Small intestine (tissue), 7 donors: ENCODE data around the gene ROPN1. TPM values are rescaled to one million over a fixed set of nuclear protein-coding genes. Genes with fewer than 3 reads are reported as not detected.
"Not testable (repeated sequence)": the region's sequence is repeated elsewhere in the genome, so short reads cannot be mapped to it uniquely, and the experiment has no call there.

ENCODE experiments used
- DNase-seq, 2 donors: peaks; one replicate each; pipeline versions ENCODE4 v3.0.0 to v3.0.0-alpha.2; 2013
- FAIRE-seq: peaks from 2 replicates; lab custom pipeline; 2012; peaks lifted over from hg19 to GRCh38; lab: Jason Lieb, UNC
- H3K27ac ChIP-seq, 3 donors: one replicate each; pipeline ENCODE4 v1.5.1; 2013; ENCODE audit warnings: low read length in 2 of 3, mild to moderate bottlenecking in 2 of 3, control low read depth in 1 of 3, inconsistent platforms in 1 of 3, low read depth in 1 of 3, moderate library complexity in 1 of 3
- H3K27me3 ChIP-seq, 3 donors: one replicate each; pipeline ENCODE4 v1.6.1; 2013; ENCODE audit warnings: low read length in 3 of 3, inconsistent platforms in 1 of 3; ENCODE audit not compliant: control insufficient read depth in 3 of 3, insufficient read depth in 3 of 3
- H3K36me3 ChIP-seq, 3 donors: one replicate each; pipeline ENCODE4 v1.6.1; 2013; ENCODE audit warnings: low read length in 3 of 3, inconsistent platforms in 1 of 3, low read depth in 1 of 3, mild to moderate bottlenecking in 1 of 3, moderate library complexity in 1 of 3; ENCODE audit not compliant: control insufficient read depth in 3 of 3, insufficient read depth in 2 of 3
- H3K4me1 ChIP-seq, 3 donors: one replicate each; pipeline ENCODE4 v1.6.1; 2013; ENCODE audit warnings: low read length in 2 of 3, inconsistent platforms in 1 of 3, low read depth in 1 of 3, mild to moderate bottlenecking in 1 of 3, moderate library complexity in 1 of 3; ENCODE audit not compliant: control insufficient read depth in 3 of 3, insufficient read depth in 2 of 3
- H3K4me3 ChIP-seq, 3 donors: one replicate each; pipeline ENCODE4 v1.5.1; 2013; ENCODE audit warnings: low read length in 3 of 3, control low read depth in 1 of 3, inconsistent platforms in 1 of 3, low read depth in 1 of 3, mild to moderate bottlenecking in 1 of 3, moderate library complexity in 1 of 3
- H3K9me3 ChIP-seq, 2 donors: one replicate each; pipeline ENCODE4 v1.6.1; 2013; ENCODE audit warnings: low read depth in 1 of 2, low read length in 1 of 2; ENCODE audit not compliant: control insufficient read depth in 2 of 2, insufficient read depth in 1 of 2
- WGBS, 3 donors: extraction: QIAGEN DNeasy Blood & Tissue Kit; methylation state at CpG; one replicate each; pipeline ENCODE4 v1.1.7; 2013; 5-methylcytosine and 5-hydroxymethylcytosine counted together
- polyA plus RNA-seq, 4 donors: library from polyadenylated mRNA; stranded (reverse) in 3 of 4; unstranded in 1 of 4; fragments of 200-250 nt in 3 of 4; fragments of 120-200 nt in 1 of 4; gene quantifications; one replicate each; pipeline versions ENCODE4 v1.2.1 to v1.2.3, GENCODE V29; 2013
- donor health status: healthy with polysubstance abuse.
- donor health status: control.
- donor health status: control.
- donor health status: Bipolar disorder and iron deficiency.
- donor health status: healthy.

Gene ROPN1
- polyA plus RNA-seq, 4 donors = not detected

DNA sequence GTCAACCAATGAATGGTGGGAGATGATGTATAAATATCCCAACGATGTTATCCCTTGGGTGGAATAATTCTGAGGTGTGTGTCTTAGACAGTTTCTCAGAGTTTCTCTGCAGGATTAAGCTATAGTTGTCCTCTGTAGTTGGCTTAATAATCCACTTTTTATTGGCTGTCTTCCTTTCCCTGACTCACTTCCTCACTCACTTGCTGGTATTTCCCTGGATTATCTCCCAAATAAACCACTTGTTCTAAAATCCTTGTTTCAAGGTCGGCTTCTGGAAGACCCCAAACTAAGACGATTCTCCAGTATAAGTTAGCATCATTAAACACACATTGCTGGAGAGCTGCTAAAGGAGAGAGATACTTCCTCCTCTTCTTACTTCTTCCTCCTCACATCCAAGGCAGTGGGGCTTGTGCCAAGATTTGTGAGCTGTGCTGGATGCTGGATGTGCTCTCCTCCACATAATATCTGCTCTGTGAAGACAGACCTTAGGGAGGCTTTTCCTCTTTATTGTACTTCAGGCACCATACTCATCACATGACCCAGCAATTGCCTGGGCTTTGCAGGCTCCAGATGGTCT is 22.5 kb upstream of the ROPN1 start:
- Histone ChIP-seq H3K9me3 (no peaks in the 10 kb centered on the region), H3K4me3 (no peak overlapping the region), H3K36me3 (no peaks in the 10 kb centered on the region), H3K27me3 (peaks cover 0 to 2% (median 2%) of the 10 kb centered on the region in 3 donors), H3K4me1 (no peaks in the 10 kb centered on the region), H3K27ac (no peak overlapping the region)
- no peak for FAIRE-seq
- 67 to 83% (median 78%) methylated on average over 3 of the region's 3 CpGs for WGBS, 3 donors
- no peak for DNase-seq

DNA sequence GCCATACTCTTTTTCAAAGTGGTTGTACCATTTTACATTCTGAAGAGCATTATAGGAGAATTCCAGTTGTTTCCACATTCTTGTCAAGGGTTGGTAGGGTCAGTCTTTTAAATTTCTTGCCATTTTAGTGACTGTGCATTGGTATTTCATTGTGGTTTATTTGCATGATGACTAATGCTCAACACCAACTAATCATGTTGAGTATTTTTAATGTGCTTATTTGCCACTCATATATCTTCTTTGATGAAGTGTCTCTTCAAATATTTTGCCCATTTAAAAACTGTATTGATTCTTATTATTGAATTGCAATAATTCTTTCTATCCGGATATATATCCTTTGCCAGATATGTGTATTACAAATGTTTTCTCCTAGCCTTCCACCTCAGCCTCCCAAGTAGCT is 16.4 kb upstream of the ROPN1 start:
- not testable (repeated sequence) for H3K4me3 ChIP-seq, DNase-seq, H3K9me3 ChIP-seq, H3K4me1 ChIP-seq, FAIRE-seq, H3K27me3 ChIP-seq, H3K27ac ChIP-seq, H3K36me3 ChIP-seq
- WGBS, 3 donors = 92 to 97% (median 94%) methylated on average over 1 of the region's 1 CpG

DNA sequence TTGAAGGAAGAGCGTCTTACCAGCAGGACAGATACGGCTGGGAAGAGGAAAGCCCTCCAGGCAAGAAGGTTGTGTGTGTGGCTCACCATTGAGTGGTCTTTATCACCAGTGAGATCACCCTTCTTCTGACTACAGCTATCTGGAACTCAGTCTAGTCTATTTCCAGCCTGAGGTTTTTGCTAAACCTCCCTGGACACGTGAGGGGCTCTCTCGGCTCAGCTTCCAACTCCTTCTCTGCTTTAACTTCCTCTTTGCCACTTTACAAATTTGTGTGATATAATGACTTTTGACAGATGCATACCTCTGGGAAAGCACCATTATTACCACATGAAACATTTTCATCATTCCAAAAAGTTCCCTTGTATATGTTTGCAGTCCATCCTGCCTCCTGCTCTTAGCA is 15.3 kb upstream of the ROPN1 start:
- Histone ChIP-seq H3K4me3 (no peak overlapping the region), H3K9me3 (no peaks in the 10 kb centered on the region), H3K27ac (no peak overlapping the region), H3K27me3 (peaks cover 0 to 2% (median 0%) of the 10 kb centered on the region in 3 donors), H3K36me3 (no peaks in the 10 kb centered on the region), H3K4me1 (no peaks in the 10 kb centered on the region)
- 40 to 73% (median 59%) methylated on average over 4 of the region's 4 CpGs for WGBS, 3 donors
- FAIRE-seq = no peak
- DNase-seq = no peak

DNA sequence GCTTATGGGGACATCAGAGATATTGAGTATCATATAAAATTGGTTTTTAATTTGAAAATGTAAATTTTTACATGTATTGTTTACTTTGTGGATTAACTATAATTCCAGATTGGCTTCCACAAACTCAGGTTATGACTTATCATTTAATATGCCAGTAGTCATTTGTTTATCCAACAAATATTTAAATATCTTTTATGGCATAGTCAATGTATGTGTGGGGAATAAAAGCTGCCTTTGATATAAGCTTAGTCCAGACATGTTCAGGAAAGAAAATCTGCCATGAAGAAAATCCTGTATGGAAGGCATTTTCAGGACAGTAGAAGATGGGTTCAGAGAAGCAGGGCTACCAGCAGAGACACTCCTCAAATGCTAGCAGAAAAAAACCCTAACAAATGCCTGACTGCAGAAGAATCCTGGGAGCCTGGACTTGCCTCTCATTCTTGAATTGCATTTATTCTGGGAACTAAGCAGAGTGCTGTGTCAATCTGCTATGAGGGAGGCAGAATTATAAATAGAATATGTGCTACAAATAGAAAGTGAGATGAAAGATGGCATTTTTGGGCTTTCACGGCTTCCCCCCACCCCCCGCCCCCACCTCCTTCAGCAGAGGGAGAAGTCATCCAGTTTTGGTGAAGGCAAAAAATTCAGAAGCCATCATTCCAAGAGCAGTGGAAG is 10.6 kb upstream of the ROPN1 start:
- not testable (repeated sequence) for DNase-seq, H3K4me1 ChIP-seq, H3K9me3 ChIP-seq, FAIRE-seq, H3K4me3 ChIP-seq, H3K27ac ChIP-seq, H3K36me3 ChIP-seq
- WGBS, 3 donors = 61 to 77% (median 68%) methylated on average over 2 of the region's 2 CpGs
- H3K27me3 ChIP-seq = peaks cover 0 to 13% (median 0%) of the 10 kb centered on the region in 3 donors

DNA sequence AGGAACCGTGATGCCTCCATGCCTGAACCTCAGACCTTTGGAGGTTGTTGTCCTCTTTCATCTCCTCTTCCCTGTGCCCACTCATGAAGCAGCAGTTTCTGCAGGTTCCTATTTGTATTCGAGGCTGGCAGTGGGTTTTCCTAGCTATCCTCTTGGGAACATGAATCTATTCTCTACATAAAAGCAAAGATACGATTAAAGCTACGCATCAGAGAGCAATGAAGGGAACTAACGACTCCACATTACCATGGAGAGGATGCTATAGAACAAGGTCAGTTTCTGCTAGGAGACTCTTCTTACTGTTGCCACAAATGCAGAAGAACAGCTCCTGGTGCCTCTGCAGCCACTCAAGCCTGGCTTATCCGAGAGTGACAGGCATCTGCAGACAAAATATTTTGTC is 9.4 kb upstream of the ROPN1 start:
- not testable (repeated sequence) for FAIRE-seq

DNA sequence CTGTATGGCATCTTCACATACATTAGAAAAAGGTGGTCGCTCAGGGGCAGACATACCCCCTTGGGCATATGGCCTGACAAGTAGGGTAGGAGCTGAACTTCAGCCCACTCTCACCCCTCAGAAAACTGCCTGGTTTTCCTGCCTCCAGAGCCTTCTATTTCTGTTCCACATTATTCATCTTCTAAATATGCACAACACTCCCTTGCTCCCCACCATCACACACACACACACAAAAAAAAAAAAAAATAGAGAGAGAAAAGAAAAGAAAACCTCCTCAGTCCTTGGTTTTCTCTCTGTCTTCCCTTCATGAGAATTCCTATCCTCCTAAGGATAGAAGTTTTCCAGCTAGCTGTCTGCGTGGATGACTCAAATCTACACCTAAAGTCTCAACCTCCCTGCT is 5.6 kb upstream of the ROPN1 start:
- DNase-seq (no peak), FAIRE-seq (no peak)
- Histone ChIP-seq H3K36me3 (no peaks in the 10 kb centered on the region), H3K27ac (no peak overlapping the region), H3K9me3 (peaks cover 0 to 8% of the 10 kb centered on the region in 2 donors), H3K4me1 (no peaks in the 10 kb centered on the region), H3K4me3 (no peak overlapping the region), H3K27me3 (peaks cover 0 to 13% (median 6%) of the 10 kb centered on the region in 3 donors)
- WGBS, 3 donors = 85 to 91% (median 87%) methylated on average over 2 of the region's 2 CpGs

More for the DNA sequence above, 9.4 kb upstream of the ROPN1 start:
- H3K4me3 ChIP-seq, DNase-seq, H3K4me1 ChIP-seq, H3K9me3 ChIP-seq, H3K27ac ChIP-seq, H3K36me3 ChIP-seq: not testable (repeated sequence)
- peaks cover 0 to 13% (median 4%) of the 10 kb centered on the region in 3 donors for H3K27me3 ChIP-seq
- 73% methylated on average over 6 of the region's 6 CpGs for WGBS, 3 donors

DNA sequence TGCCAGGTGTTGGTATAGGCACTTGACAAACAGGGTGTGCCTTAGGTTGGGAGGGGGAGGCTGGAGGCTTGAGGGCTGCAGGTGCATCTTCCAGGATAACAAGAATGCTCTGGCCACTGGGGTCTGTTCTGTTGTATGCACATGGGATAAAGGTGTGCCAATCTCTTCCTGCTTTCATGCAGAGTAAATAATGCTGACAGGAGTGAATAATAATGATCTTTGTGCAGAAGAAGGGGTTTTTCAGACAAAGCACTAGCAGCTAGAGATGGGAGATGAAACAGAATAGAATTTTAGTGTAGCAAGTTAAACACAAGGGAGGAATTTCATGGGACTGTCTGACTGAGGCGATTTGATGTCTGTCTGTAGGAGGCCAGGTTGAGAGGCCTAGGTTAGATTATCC is 1.9 kb upstream of the ROPN1 start:
- Histone ChIP-seq H3K27me3 (peaks cover 4 to 18% (median 8%) of the 10 kb centered on the region in 3 donors), H3K4me1 (no peaks in the 10 kb centered on the region), H3K4me3 (no peak overlapping the region), H3K27ac (no peak overlapping the region), H3K36me3 (no peaks in the 10 kb centered on the region), H3K9me3 (peaks cover 0 to 8% of the 10 kb centered on the region in 2 donors)
- no peak for FAIRE-seq
- no peak for DNase-seq
- 72 to 86% (median 78%) methylated on average over 1 of the region's 1 CpG for WGBS, 3 donors

DNA sequence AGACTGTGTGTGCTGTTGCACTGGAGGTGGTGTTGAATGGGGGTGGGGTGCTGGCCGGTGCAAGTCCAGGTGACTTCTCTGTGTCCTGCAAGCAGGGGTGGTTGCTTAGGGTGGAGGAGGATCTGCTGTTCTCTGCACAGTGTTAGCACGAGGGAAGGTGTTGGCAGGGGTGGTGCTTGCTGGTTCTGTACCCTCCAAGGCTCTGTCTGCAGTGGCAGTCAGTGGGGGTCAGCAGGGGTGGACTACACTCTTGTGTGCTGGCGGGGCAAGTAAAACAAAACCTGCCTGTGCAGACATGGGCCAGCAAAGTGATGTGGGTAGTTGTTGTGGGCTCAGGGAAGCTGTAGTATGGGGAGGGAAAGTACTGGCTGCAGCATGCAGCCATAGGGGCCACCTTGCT is 5.5 kb downstream of the ROPN1 start:
- Histone ChIP-seq H3K36me3 (no peaks in the 10 kb centered on the region), H3K27me3 (peaks cover 4 to 38% (median 5%) of the 10 kb centered on the region in 3 donors), H3K9me3 (no peaks in the 10 kb centered on the region), H3K27ac (no peak overlapping the region), H3K4me3 (no peak overlapping the region), H3K4me1 (no peaks in the 10 kb centered on the region)
- DNase-seq (no peak), FAIRE-seq (no peak)
- WGBS, 3 donors = 58 to 74% (median 71%) methylated on average over 3 of the region's 3 CpGs
